Fibroblast of the aortic adventitia (primary cell): Measurements from ENCODE around the gene BAIAP3. TPM values are rescaled to one million over a fixed set of nuclear protein-coding genes. Genes with fewer than 3 reads are reported as not detected.
A peak's percentile ranks its signal among the peaks of the same experiment; 100 is the strongest.

Experiments used
- DNase-seq: peaks from one replicate; pipeline ENCODE4 v3.0.0-alpha.2; 2010; ENCODE audit warnings: low read depth
- H3K4me3 ChIP-seq: 2 replicates; pipeline ENCODE4 v1.5.1; 2011; ENCODE audit warnings: low read depth, mild to moderate bottlenecking, control low read depth, low read length, moderate library complexity
- total RNA-seq: library from RNA; depleted of rRNA; stranded (reverse); fragments of >200 nt; gene quantifications from 2 replicates; pipeline ENCODE4 v1.2.3, GENCODE V29; 2012; ENCODE audit warnings: low replicate concordance
- TF ChIP-seq, protein P1 (sequence below): IDR thresholded peaks from 2 replicates; pipeline ENCODE4 v1.5.1; 2011; ENCODE audit warnings: mild to moderate bottlenecking, low read length, control low read depth, inconsistent platforms; ENCODE audit not compliant: insufficient read depth

The BAIAP3 gene
- total RNA-seq, 1 donor, result 0.09 TPM

DNA sequence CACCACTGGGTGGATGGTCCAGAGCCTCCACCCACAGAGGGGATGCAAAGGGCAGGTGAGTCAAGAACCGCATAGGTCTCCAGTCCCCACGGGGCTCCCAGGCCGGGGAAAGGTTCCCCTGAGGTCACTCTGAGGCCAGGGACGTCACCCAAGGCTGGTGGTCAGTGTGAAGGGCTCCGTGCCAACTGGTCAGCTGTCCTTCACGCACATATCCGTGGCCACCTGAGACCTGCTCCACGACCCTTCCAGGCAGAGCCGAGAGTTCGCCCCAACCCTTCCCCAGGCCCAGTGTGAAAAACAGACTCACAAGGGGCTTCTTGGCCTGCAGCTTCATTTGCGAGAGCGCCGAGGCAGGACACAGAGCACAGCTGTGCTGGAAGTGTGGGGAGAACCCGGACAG lies 15.5 kb downstream of the BAIAP3 start:
- no peak for DNase-seq
- no peak overlapping the region for H3K4me3 ChIP-seq
- TF ChIP-seq, protein P1, sequence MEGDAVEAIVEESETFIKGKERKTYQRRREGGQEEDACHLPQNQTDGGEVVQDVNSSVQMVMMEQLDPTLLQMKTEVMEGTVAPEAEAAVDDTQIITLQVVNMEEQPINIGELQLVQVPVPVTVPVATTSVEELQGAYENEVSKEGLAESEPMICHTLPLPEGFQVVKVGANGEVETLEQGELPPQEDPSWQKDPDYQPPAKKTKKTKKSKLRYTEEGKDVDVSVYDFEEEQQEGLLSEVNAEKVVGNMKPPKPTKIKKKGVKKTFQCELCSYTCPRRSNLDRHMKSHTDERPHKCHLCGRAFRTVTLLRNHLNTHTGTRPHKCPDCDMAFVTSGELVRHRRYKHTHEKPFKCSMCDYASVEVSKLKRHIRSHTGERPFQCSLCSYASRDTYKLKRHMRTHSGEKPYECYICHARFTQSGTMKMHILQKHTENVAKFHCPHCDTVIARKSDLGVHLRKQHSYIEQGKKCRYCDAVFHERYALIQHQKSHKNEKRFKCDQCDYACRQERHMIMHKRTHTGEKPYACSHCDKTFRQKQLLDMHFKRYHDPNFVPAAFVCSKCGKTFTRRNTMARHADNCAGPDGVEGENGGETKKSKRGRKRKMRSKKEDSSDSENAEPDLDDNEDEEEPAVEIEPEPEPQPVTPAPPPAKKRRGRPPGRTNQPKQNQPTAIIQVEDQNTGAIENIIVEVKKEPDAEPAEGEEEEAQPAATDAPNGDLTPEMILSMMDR, result no peak

DNA sequence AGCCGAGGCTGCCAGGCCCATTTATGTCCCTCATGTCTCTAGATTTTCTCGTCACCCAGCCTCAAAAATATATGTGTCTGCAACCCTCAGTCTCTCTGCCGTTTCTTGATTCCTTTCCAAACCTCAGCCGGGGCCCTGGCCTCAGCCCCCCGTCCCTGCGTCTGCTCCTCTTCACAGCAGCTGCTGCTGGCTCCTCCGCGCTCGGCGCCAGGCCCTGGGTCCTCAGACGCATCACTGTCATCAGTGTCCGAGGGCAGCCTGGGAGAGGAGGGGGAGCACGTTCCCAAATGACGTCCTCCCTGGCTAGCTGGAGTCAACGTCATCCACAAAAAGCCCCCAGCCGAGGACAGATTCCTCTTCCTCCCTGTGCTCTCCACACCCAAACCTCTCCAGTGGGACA lies 15.9 kb downstream of the BAIAP3 start:
- TF ChIP-seq, protein P1, result no peak
- H3K4me3 ChIP-seq, result no peak overlapping the region
- DNase-seq, result no peak

DNA sequence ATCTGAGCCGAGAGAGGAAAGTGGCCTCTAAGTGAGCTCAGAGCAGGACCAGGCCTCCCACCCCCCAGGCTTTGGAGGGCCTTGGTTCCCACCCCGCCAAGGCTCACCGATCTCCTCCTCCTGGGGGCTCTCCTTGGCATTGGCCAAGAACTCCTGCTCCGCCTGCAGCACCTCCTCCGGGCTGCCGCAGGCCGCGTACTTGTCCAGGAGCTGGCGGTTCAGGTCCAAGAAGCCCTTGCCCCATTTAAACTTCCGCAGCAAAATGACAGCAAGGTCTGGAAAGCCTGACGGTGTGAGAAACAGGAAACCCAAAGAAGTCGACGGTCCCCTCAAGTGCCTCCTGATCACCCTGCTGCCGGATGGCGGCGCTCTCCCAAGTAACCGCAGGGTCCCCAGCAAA lies 16.5 kb downstream of the BAIAP3 start:
- H3K4me3 ChIP-seq, result no peak overlapping the region
- TF ChIP-seq, protein P1, result no peak
- no peak for DNase-seq

DNA sequence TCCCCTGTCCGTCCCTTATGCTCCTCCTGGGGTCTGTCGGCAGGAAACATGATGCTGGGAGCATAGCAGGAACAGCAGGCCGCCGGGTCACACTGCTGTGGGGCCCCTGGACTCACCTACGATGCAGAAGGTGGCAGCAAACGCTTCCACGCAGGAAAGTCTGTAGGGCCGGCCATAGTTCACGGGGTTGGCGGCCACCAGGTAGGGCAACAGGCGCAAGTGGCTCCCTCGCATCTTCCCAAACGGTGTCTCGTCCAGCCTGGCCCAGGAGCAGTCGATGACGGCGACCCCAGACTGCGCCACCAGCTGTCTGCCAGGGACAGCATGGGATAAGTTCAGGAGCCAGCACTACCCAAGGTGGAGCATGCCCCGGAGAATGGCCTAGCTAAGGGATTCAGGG lies 17.2 kb downstream of the BAIAP3 start:
- H3K4me3 ChIP-seq, result peak overlapping the region; percentile 95
- TF ChIP-seq, protein P1, result no peak
- DNase-seq, result no peak

DNA sequence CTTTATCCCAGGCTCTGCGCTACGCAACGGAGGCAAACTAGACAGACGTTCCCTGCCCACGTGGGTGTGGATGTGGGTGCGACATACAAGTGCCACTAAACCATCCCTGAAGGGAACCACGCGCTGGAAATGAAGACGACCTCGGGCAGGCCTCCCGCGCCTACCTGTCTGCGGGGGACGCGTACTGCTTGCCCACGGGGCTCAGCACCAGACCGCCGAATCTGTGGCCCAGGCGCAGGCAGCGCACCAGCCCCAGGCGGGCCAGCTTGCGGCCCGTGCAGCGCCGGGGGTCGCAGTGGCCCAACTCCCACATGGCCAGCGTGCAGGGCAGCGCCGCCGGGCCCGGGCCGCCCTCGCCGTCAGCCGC lies 17.8 kb downstream of the BAIAP3 start:
- no peak for DNase-seq
- peak overlapping the region; percentile 95 for H3K4me3 ChIP-seq
- TF ChIP-seq, protein P1, result no peak

DNA sequence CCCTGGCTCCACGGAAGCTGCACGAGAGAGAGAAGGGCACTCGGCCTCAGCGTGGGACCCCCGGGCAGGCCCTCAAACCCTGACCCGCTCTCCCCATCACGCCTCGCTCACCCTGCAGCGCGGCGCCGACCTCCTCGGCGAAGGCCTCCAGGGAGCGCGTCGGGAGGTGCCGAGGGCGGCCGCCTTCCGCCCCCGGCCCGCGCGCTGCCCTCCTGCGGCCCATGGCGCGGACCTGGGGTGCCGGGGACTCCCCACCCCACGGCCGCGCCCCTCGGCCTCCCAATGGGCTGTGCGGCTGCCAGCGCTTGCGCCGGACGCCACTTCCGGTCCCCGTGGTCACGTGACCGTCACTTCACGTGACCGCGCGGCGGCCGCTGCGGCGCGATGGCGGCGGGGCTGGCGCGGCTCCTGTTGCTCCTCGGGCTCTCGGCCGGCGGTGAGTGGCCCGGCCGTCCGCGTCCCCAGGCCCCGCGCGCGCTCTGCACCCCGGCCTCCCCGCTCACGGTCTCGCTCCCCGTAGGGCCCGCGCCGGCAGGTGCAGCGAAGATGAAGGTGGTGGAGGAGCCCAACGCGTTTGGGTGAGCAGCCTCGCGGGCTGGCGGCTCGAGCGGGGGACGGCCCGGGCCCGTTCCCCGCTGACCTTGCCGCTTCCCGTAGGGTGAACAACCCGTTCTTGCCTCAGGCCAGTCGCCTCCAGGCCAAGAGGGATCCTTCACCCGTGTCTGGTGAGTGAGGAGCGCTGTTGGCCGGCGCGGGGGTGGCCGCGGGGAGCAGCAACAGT lies 18.3 kb downstream of the BAIAP3 start, which contains the start of the genes GNPTG and TSR3:
TSS of gene GNPTG (plus strand) at position 350 of the 781 bp plus-strand sequence. CDS start at position 385, 35 bp downstream.
TSS of gene TSR3 (minus strand) at position 297 of the 781 bp plus-strand sequence. CDS start at position 223, 74 bp downstream.
- DNase-seq, result peak; percentile 81
- TF ChIP-seq, protein P1, result no peak
- H3K4me3 ChIP-seq, result peak within 1 kb of the TSS; percentile 95
